Thymus (tissue), 11 donors: Measurements from ENCODE around the gene ANKRD11. TPM values are rescaled to one million over a fixed set of nuclear protein-coding genes. Genes with fewer than 3 reads are reported as not detected.

Source experiments
- DNase-seq, 9 donors: peaks; one replicate each; pipeline ENCODE4 v3.0.0-alpha.2; 2013; ENCODE audit warnings: low spot score in 9 of 9, low read depth in 6 of 9, missing footprints in 1 of 9
- H3K27ac ChIP-seq, 2 donors: one replicate each; pipeline ENCODE4 v1.5.1; 2013; ENCODE audit warnings: control low read depth in 1 of 2, low read depth in 1 of 2, low read length in 1 of 2, mild to moderate bottlenecking in 1 of 2, moderate library complexity in 1 of 2
- H3K27me3 ChIP-seq, 2 donors: one replicate each; pipeline ENCODE4 v1.5.1; 2013; ENCODE audit warnings: low read length in 1 of 2; ENCODE audit not compliant: control insufficient read depth in 2 of 2, insufficient read depth in 1 of 2
- H3K36me3 ChIP-seq, 2 donors: one replicate each; pipeline ENCODE4 v1.5.1; 2013; ENCODE audit warnings: low read length in 1 of 2, mild to moderate bottlenecking in 1 of 2, moderate library complexity in 1 of 2; ENCODE audit not compliant: control insufficient read depth in 2 of 2, insufficient read depth in 2 of 2
- H3K4me1 ChIP-seq, 2 donors: one replicate each; pipeline ENCODE4 v1.5.1; 2013; ENCODE audit warnings: low read length in 2 of 2; ENCODE audit not compliant: control insufficient read depth in 2 of 2, insufficient read depth in 2 of 2
- H3K4me3 ChIP-seq, 2 donors: one replicate each; pipeline ENCODE4 v1.5.1; 2013; ENCODE audit warnings: low read length in 2 of 2, control low read depth in 1 of 2, mild to moderate bottlenecking in 1 of 2
- H3K9me3 ChIP-seq, 2 donors: one replicate each; pipeline ENCODE4 v1.5.1; 2013; ENCODE audit warnings: low read length in 1 of 2, mild to moderate bottlenecking in 1 of 2; ENCODE audit not compliant: control insufficient read depth in 2 of 2, insufficient read depth in 1 of 2
- WGBS: extraction: QIAGEN DNeasy Blood & Tissue Kit; methylation state at CpG from one replicate; pipeline ENCODE4 v1.1.7; 2013; 5-methylcytosine and 5-hydroxymethylcytosine counted together
- polyA plus RNA-seq: library from polyadenylated mRNA; stranded (reverse); fragments of 200-250 nt; gene quantifications from one replicate; pipeline ENCODE4 v1.2.3, GENCODE V29; 2013
- total RNA-seq: library from RNA; stranded (reverse); fragments of 120-200 nt; gene quantifications from one replicate; pipeline ENCODE4 v1.2.4, GENCODE V29; 2013
- donor health status: healthy.

The ANKRD11 gene
- total and polyA plus RNA-seq, 2 donors = 24.8 to 79.5 TPM

DNA sequence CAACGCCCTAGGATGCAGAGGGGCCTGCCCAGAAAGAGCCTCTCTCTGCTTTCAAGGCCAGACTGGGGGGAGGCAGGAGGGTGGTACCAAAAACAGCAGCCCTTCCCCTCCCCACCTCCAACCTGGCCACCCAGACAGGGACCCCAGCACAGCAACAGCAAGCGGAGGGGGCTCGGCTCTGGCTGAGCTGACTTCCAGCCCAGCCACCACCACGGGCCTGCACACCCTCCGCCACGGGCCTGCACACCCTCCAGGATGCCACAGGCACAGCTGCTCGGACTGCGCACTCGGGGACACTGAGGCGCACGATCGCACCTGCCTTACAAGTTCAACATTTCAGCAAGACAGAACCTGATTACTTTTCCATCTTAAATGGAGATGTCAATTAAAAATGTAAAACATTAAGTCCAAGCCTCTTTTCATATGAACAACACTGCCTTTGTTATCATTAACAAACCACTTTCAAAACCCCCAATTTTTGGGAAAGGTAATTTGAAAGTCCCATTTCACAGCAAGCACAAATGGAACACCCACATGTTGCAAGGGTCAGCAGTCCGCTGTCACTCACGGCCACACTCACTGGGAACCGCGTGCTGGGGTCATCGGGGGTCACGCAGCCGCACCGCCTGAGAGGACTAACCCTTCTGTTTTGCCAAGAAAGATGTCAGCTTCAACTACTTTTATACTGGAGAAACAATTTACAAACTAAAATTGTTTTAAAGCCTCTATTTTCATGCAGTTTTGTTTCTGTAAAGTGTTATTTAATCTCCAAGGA, 76.4 kb downstream of the ANKRD11 start:
- H3K36me3 ChIP-seq = peaks cover 3 to 43% of the 10 kb centered on the region in 2 donors
- peaks cover 26 to 43% of the 10 kb centered on the region in 2 donors for H3K4me1 ChIP-seq
- no peaks in the 10 kb centered on the region for H3K9me3 ChIP-seq
- no peaks in the 10 kb centered on the region for H3K27me3 ChIP-seq
- no peak overlapping the region for H3K4me3 ChIP-seq
- DNase-seq = no peak
- 92% methylated on average over 20 of the region's 20 CpGs for WGBS
- no peak overlapping the region for H3K27ac ChIP-seq

DNA sequence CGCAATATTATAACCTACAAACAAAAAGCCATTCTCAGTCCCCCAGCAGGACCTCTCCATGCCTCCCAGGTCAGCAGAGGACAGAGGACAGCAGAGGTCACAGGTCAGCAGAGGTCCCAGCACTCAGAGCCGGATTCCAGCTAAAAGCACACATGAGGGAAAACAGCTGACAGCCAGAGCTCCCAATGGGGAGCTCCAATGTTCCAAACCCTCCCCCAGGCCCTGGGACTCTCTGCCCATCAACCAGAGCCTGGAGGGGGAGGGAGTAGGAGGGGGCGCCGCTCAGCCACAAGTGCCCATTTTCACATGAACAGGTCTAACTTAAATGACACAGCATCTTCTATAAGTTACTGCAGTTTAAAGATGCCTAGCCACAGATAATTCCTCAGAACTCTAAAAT, 77.5 kb downstream of the ANKRD11 start:
- H3K27ac ChIP-seq = no peak overlapping the region

DNA sequence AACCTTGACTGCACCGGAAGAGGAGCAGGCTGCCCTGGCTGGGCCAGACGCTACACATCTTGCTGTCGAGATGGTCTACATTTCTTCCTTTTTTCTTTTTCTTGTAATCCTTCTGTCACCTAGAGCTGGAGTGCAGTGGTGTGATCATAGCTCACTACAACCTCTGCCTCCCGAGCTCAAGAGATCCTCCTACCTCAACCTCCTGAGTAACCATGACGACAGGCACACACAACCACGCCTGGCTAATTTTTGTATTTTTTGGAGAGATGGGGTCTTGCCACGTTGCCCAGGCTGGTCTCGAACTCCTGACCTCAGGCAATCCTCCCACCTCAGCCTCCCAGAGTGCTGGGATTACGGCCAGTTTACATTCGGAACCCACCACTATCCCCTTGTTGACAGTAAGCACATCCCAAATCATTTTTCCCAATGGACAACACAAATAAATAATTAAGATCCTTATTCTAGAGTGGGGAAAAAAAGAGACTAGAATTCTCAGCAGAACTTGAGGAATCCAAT, 79.0 kb downstream of the ANKRD11 start:
- Histone ChIP-seq H3K27me3 (no peaks in the 10 kb centered on the region), H3K4me1 (peaks cover 46 to 69% of the 10 kb centered on the region in 2 donors), H3K9me3 (no peaks in the 10 kb centered on the region), H3K36me3 (peaks cover 3 to 21% of the 10 kb centered on the region in 2 donors), H3K4me3 (no peak overlapping the region), H3K27ac (no peak overlapping the region)
- WGBS = 71% methylated on average over 10 of the region's 10 CpGs
- no peak for DNase-seq

More for the DNA sequence above, 77.5 kb downstream of the ANKRD11 start:
- Histone ChIP-seq H3K36me3 (peaks cover 3 to 34% of the 10 kb centered on the region in 2 donors), H3K4me1 (peaks cover 36 to 55% of the 10 kb centered on the region in 2 donors), H3K27me3 (no peaks in the 10 kb centered on the region), H3K9me3 (no peaks in the 10 kb centered on the region), H3K4me3 (no peak overlapping the region)
- 88% methylated on average over 4 of the region's 4 CpGs for WGBS
- no peak for DNase-seq

DNA sequence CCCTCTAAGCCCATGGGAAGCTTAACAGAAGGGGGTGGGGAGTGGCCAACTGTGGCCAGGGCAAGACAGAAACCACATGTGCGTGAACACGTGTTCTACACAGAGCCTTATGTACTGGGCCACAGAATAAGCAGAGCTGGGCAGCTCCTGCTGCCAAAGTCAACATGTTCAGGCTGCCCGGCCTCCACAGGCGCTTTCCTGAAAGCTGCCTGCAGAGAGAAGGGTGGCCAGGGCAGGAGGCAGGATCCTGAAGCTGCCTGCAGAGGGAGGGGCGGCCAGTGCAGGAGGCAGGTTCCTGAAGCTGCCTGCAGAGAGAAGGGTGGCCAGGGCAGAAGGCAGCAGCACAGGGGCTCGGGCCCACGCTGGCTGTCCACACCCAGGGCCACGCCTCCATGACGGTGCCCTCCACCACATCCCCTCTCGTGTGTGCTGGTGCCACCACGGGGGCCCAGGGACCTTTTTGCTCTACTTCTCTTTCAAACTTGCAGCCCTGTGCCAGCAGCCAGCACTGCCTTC, 79.5 kb downstream of the ANKRD11 start:
- H3K36me3 ChIP-seq = peaks cover 7 to 15% of the 10 kb centered on the region in 2 donors
- no peaks in the 10 kb centered on the region for H3K27me3 ChIP-seq
- no peaks in the 10 kb centered on the region for H3K9me3 ChIP-seq
- peak overlapping the region; percentile 38 to 47 for H3K27ac ChIP-seq
- H3K4me3 ChIP-seq = no peak overlapping the region
- 41% methylated on average over 11 of the region's 11 CpGs for WGBS
- H3K4me1 ChIP-seq = peaks cover 46 to 74% of the 10 kb centered on the region in 2 donors
- no peak for DNase-seq

- 36% methylated on average over 6 of the region's 6 CpGs for WGBS
- Histone ChIP-seq H3K27ac (peak overlapping the region in 1 of 2 donors; percentile 47), H3K4me1 (peaks cover 46 to 79% of the 10 kb centered on the region in 2 donors), H3K27me3 (no peaks in the 10 kb centered on the region), H3K9me3 (no peaks in the 10 kb centered on the region), H3K4me3 (no peak overlapping the region), H3K36me3 (peaks cover 7 to 15% of the 10 kb centered on the region in 2 donors)
- no peak for DNase-seq
Measured at GRCh38 chr16:89410322-89410721, 80.0 kb downstream of the ANKRD11 start.

DNA sequence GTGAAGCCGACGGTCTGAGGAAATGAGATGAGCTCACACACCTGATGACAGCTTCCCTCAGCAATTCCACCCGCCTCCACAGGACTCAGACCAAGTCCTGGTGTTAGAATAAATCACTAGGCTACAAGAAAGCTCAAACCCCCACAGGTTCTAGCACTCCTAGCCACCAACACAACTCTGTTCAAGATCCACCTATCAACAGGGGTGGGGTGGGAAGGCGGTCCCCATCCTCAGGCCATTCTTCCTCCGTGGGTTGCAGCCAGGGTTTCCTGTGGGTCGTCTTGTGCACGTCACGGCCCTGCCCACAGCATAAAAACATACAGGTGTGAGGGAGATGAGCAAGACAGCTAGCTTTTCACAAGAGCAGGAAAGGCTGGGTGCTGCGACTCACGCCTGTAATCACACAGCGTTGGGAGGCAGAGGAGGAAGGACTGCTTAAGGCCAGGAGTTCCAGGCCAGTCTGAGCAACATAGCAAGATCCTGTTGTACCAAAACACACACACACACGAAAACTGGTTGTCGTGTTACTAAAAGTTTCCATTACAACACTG, 81.1 kb downstream of the ANKRD11 start:
- peak in 3 of 9 donors; percentile 21 to 62 (median 35) for DNase-seq
- no peaks in the 10 kb centered on the region for H3K27me3 ChIP-seq
- peak overlapping the region; percentile 77 to 84 for H3K27ac ChIP-seq
- H3K4me1 ChIP-seq = peaks cover 46 to 89% of the 10 kb centered on the region in 2 donors
- no peaks in the 10 kb centered on the region for H3K9me3 ChIP-seq
- peaks cover 7 to 16% of the 10 kb centered on the region in 2 donors for H3K36me3 ChIP-seq
- 34% methylated on average over 13 of the region's 13 CpGs for WGBS
- no peak overlapping the region for H3K4me3 ChIP-seq

GRCh38 chr16:89408315-89408714, 82.0 kb downstream of the ANKRD11 start:
- Histone ChIP-seq H3K9me3 (peaks cover 0 to 2% of the 10 kb centered on the region in 2 donors), H3K27ac (peak overlapping the region in 1 of 2 donors; percentile 21), H3K4me1 (peaks cover 42 to 91% of the 10 kb centered on the region in 2 donors), H3K27me3 (no peaks in the 10 kb centered on the region), H3K36me3 (peaks cover 7 to 16% of the 10 kb centered on the region in 2 donors), H3K4me3 (no peak overlapping the region)
- whole genome bisulfite sequencing = 79% methylated on average over 12 of the region's 12 CpGs
- no peak for DNase-seq

GRCh38 chr16:89407925-89408300, 82.4 kb downstream of the ANKRD11 start:
- H3K9me3 ChIP-seq = peaks cover 0 to 4% of the 10 kb centered on the region in 2 donors
- H3K4me3 ChIP-seq = no peak overlapping the region
- DNase-seq = no peak
- no peaks in the 10 kb centered on the region for H3K27me3 ChIP-seq
- peaks cover 7 to 19% of the 10 kb centered on the region in 2 donors for H3K36me3 ChIP-seq
- WGBS = 88% methylated on average over 5 of the region's 5 CpGs
- peak overlapping the region in 1 of 2 donors; percentile 21 for H3K27ac ChIP-seq
- peaks cover 42 to 94% of the 10 kb centered on the region in 2 donors for H3K4me1 ChIP-seq
